A204.1 (cell line): Measurements from ENCODE around the gene AKAP5.
A peak's percentile ranks its signal among the peaks of the same experiment; 100 is the strongest.

Experiments used
- FAIRE-seq: peaks from 2 replicates; lab custom pipeline; 2012; peaks lifted over from hg19 to GRCh38; lab: Jason Lieb, UNC

Gene AKAP5

DNA sequence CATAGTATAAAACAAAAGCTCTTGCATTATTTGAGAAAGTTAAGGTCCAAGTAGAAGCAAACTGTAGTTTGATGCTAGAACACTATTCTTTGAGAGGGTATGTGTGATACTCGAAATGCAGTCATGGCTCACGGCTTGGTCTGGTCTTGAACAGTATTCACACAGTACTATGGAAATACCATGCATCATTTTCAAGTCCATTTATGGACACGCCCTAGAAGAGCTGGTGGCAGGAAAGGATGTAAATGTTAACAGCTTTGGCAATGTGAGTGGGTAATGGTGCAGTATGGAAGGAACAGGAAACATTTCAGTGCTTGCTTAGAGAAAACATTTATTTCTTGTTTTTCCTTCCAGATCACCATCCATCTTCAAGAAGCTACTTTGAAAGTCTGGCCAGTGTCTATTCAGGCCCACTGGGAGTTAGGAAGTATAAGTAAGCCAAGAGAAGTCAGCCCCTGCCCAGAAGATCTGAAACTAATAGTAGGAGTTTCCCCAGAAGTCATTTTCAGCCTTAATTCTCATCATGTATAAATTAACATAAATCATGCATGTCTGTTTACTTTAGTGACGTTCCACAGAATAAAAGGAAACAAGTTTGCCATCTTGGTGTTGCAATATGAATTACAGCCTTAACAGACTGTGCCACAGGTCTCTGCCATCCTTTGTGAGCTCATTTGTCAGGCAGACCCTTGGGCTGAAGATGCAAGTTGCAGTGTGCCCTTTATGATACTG is 5.7 kb upstream of the AKAP5 start:
- no peak for FAIRE-seq

DNA sequence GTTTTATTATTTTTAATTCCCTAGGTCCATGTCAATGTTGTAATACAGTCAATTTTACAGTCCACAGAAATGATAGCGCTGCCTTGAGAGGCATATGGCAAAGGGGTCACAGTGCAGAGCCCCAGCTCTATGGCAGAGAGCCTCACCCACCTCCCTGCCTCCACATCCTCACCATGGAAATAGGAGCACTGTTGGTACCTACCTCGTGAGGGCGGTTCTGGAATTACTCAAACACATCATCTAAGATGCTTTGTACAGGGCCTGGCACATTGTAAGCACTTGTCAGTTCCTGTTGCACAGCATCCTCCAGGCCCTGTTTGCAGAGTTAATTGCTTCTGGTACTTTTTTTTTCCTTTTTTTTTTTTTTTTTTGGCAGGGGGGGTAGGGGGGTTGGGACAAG is 4.1 kb upstream of the AKAP5 start:
- no peak for FAIRE-seq

DNA sequence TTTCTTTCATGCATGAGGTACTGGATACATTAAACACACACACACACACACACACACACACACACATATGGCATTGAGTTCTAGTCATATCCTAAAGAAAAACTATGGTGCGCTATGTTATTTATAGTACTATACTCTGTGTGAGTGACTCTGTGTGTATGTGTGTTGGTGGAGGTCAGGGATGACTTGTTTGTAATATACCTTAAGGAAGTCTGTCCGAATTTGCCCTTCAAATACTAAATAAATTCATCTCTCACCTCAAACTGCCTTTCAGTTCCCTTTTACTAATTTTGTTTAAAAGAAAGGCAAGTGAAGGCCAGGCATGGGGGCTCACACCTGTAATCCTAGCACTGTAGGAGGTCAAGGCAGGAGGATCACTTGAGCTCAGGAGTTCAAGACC is 2.1 kb upstream of the AKAP5 start:
- no peak for FAIRE-seq

DNA sequence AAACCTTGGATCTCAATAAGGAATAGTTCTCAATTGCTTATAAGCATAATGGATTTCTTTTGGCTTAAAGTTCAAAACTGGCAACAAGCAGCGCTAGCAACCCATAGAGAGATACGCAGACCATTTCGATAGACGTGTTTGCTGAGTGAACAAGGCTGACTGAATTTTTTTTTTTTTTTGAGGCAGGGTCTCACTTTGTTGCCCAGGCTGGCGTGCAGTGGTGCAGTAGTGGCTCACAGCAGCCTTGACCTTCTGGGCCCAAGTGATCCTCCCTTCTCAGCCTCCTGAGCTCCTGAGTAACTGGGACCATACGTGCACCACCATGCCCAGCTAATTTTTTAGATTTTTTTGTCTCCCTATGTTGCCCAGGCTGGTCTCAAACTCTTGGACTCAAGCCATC is 1.4 kb upstream of the AKAP5 start:
- no peak for FAIRE-seq

DNA sequence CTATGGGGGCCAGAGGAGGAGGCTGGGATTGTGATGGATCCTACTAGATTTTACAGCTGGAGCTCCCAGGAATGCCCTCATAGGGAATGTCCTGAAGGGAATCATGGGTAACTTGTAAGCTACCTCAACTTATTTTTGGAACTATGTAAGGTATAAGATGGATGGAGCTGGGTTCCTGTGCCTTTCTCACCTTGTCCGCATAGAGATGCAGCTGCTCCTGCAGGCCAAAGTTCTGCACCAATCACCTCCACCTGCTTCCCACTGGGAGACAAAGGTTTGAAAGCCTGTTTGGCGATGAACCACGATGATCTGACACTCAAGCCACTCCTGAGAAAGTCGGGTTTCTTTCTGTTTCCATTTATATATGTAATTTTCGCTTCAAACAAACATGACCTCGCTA is 648 bp upstream of the AKAP5 start:
- FAIRE-seq = no peak

DNA sequence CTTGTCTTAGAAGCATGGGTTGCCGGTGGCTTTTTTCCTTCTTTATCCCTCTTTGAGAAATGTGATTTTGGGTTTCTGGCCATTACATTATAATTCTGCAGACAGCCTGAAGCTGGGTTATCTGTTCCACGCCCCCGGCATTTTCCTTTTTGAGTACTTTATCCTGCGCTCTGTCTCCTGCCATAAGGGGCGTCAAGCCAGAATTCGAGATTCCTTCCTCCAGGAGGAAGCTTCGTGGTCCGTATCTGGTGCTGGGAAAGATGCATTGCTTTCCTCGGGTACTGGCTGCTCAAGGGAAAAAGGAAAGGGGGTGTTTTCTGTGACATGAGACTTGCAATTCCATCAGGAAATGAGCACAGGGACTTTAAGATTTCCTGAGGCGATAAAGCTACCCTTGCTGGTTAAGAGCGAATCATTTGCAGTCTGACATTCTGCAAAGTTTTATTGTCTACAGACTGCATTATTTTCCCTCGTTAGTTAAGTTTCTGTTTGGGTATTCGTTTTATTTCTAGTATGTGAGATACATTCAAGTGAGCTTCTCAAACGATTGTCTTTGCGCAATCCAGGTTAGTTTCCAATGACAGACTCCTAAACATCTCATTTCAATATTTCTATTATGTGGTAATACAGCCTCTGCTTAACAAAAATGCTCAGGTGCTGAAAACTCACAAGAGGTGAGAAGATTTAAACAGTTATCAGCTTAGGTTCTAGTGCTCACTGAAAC is 694 bp downstream of the AKAP5 start:
- no peak for FAIRE-seq

DNA sequence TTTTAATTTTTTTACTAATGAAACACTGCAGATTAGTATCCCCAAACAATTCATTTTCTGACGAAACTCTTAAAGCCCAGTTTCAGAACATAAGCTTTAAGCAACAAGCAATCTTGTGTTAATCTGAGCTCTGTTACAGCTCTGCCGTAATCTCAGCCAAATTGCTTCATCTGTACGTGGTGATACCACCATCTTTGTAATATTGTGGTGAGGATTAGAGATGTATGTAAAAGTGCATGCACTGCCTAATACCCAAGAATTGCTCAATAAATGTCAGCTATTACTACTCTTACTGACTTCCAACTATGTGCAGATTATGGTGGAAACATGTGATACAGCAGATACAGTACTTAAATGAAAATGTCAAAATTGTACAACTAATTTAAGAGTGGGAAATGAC is 1.8 kb downstream of the AKAP5 start:
- FAIRE-seq = no peak

DNA sequence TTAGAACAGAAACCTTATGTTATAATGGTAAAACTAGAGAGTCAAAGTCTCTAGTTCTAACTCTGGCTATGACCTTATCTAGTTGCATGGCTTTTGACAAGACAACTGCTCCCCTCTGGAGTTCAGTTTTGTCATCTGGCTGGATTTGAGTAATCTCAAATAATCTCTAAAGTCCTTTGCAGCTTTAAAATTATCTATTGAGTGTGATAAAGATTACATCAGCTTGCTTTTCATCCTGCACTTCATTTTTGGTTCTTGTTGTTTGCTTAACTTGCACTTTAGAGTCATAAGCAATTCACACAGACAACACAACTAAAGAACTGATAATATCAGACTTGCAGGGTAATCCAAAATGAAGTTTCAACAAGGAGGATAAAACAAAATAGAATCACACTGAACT is 2.3 kb downstream of the AKAP5 start:
- FAIRE-seq = no peak

DNA sequence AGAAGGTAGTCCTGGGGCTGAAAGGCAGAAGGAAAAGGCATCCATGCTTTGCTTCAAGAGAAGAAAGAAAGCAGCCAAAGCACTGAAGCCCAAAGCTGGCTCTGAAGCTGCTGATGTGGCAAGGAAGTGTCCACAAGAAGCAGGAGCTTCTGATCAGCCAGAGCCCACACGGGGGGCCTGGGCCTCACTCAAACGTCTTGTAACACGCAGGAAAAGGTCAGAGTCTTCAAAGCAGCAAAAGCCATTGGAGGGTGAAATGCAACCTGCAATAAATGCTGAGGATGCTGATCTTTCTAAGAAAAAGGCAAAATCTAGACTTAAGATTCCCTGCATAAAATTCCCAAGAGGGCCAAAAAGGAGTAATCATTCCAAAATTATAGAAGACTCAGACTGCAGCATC is 3.2 kb downstream of the AKAP5 start:
- FAIRE-seq = no peak

DNA sequence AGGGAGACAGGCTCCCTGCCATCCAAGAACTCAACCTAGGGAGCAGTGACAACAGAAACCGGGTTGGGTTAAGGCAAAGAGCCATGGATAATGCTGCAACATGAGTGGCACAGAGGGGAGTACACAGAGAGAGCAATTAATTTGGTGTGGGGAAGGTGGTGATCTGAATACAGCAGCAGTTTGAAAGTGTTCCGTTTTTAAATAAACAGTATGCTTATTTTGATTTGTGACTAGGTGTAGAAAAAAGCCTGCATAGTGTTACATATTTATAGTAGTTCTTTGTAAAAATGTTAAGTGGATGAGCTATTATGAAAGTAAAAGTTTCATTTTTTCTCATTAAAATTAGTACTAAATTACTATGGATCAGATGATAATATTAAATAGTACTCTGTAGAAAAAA is 8.7 kb downstream of the AKAP5 start:
- FAIRE-seq = peak; percentile 54

DNA sequence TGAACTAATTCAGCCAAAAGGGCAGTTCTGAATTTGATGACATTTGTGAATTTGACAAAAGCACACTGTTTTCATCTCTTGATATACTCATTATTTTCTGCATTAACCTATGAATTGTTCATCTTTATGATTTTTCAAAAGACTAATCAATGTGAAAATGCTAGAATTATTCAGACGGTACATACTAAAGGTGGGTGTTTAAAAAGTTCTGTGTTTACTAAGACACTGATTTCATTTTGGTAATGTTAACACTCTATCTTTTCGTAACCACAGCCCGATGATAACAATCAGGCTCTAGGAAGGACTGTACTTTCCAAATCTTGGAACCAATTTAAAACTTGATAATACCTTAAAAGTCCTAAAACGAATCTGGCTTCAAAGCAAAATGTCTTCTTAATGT is 9.4 kb downstream of the AKAP5 start:
- no peak for FAIRE-seq

DNA sequence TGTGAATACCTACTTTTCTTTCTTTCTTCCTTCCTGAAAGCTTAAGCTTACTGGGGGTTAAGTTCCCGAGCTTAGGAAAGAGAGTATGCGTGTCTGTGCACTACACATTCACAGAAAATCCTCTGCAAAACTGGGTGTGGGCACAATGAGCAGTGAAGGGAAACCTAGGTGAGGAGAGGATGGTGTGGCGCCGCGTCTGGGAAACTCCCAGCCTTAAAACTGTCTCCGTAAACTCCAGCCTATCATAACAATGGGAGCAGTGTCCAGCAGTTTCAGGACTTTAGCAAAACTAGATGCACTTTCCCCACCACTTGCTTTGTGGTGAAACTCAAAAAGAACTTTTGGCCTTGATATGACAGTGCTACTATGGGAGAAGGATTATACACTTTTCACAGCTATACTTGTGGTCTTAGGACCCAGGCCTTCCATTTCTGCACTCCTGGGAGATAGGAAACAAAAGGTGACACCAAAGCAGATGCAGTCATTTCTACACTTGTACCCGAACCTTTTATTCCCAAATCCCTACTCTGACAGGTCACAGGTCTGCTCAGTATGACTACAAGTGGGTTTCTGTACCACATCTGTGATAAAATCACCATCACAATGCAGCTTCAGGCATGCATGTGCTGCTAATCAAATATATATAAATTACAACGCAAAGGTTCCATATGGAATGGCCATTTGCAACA is 10.4 kb downstream of the AKAP5 start:
- no peak for FAIRE-seq

DNA sequence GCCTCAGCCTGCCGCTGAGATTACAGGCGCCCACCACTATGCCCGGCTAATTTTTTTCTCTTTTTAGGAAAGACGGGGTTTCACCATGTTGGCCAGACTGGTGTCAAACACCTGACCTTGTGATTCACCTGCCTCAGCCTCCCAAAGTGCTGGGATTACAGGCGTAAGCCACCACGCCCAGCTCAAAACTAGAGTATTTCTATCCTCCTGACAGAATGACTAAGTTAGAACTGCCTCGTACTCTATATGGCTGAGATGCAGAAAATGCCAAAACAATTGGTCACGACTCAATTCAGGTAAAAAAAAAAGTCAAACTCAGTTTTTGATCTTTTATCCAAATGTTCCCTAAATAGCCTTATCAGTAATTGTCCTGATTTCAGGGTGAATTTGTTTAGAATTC is 11.1 kb downstream of the AKAP5 start:
- FAIRE-seq = no peak

DNA sequence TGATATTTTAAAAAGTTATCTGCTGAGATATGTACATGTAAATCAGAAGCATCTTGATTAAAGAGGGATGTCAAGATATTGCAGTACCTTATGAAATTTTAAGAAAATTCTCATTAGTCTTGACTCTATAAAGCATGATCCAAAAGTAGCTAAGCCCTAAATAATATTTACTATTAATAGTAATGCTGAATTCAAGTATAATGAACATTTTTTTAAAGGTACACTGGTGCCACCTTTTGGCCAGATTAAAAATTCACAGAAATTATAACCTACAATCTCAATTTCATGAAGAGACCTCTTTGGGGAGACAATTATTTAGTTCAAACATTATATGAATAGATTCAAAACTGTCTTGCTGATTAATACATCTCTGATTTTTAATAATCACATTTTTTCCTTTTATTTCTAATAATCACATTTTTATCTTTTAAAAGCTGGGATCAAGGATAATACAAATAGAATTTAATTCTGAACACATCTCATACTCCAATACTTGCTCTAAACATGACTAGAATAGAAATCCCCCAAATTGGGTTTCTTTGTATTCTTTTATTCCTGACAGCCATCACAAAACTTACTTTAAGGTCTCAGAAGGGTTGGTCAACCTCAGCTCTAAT is 13.4 kb downstream of the AKAP5 start:
- peak; percentile 98 for FAIRE-seq

DNA sequence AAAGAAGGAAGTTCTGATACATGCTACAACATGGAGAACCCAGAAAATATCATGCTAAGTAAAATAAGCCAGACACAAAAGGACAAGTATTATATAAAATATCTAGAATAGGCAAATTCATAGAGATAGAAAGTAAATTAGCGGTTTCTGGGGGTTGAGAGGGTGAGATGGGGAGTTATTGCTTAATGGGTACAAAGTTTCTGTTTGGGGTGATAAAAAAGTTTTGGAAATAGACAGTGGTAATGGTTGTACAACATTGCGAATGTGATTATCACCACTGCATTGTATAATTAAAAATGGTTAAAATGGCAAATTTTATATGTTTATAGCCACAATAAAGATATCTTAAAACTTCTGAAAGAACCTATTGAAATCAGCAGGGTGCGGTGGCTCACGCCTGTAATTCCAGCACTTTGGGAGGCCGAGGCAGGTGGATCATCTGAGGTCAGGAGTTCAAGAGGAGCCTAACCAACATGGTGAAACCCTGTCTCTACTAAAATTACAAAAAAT is 23.3 kb downstream of the AKAP5 start:
- FAIRE-seq = no peak

DNA sequence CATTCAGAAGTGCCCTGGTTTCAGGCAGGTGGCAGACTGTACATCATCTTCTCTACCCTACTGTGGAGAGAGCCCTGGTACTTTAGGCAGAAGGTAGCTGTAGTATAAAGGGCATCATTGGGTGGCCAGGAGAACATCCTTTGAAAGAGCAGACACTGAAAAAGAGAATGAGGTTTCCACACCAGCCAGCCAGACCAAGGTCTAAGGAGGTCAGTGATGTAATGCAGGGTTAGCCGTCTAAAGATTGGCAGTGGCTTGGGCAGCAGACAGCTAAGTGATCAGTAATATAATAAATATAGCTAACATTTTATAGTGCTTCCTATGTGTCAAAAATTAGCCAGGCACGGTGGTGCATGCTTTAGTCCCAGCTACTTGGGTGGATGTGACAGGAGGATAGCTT is 26.3 kb downstream of the AKAP5 start:
- no peak for FAIRE-seq

DNA sequence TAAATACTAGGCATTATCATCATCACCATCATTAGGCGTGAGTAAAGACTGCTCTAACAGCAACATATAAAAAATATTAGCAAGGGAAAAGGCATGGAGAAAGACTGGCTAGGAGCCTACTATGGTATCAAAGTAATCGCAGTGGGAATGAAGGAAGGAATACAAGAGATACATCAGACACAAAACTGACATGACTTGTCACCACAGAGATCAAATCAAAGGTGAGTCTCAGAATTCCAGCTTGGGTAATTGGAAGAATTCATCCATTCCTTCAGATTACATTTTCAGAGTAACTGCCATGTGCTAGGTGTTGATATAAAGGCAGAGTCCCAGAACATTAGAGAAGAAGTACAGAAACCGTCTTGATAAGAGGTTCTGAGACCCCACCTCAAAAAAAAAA is 28.2 kb downstream of the AKAP5 start:
- no peak for FAIRE-seq

DNA sequence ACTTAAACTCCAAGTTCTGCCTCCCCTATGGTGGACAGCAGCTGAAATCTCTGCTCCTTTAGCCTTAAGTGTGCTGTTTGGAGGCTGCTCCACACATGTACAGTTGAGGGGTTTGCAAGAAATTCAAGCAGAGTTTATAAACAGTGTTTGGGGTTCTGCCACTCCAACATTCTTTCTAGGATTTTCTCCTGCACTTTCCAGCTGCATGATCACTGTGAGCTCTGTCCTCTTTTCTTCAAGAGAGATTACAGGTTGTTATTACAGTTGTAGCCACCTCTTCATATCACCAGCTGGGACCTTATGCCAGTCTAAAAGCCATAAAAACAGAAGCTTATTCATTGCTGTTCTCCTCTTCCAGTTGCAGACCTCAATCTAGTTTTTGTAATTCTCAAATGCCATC is 30.0 kb downstream of the AKAP5 start:
- no peak for FAIRE-seq

DNA sequence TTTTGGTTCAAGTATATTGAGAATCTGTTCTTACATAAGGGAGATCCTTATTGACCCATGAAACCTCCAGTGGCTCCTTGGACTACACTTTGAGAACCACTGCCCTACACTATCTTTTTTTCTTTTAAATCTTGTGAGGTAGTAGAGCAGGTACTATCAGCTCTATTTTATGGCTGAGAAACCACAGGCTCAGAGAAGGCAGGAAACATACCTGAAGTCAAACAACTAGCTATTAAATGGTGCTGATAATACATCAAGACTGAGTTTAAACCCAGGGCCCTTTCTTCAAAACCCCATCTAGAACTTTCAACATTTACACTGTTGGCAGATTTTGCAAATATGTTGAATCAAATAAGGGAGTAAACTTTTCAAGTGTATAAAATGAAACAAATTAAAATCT is 31.5 kb downstream of the AKAP5 start:
- no peak for FAIRE-seq

DNA sequence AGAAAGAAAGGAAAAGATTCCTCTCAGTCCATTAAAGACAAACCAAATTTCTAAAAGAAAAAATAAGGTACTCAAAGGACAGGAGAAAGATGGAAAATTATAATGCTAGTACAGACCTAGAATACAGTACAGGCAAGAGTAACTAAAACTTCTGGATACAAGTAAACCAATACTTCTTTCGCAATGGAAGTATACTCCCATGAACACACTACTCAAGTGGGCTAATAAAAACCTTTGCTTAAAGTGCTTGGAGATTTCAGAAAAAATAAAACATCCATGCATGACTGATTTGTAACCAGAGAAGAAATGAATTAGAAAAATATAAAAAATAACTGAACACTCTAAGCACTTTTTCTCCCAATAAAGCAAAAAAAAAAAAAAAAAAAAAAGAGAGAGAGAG is 34.8 kb downstream of the AKAP5 start:
- FAIRE-seq = no peak

DNA sequence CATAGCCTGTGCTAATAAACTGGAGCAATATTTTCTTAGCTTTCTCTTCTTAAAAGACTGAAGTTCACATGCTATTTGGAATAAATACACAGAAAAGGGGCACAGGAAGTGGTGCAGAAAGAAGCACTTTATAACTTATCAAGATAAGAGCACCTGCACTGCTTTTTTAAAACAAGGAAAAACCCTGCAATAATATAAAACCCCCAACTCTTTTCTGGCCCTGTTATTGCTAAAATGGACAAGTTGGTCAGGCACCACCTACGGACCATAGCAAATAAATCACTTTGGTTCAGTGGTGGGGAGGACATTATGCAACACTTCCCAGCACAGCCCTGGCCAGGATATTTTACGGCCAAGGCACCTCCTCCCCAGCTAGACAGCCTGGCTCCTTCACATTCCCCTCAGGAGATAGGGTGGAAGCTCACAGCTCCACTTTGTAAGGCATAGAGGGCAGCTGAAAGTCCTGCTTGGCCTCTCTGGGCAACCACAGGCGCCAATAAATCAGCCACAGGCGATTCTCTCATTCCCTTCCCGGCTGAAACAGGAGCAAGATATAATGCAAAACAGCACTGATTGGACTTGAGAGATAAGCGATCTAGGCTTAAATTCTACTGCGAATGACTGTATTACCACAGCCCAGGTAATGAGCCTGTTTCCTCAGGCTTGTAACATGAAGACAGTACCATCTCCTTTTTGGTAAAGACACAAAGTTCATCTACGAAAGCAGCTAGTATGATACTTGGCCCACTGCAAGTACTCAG is 36.3 kb downstream of the AKAP5 start:
- FAIRE-seq = no peak

DNA sequence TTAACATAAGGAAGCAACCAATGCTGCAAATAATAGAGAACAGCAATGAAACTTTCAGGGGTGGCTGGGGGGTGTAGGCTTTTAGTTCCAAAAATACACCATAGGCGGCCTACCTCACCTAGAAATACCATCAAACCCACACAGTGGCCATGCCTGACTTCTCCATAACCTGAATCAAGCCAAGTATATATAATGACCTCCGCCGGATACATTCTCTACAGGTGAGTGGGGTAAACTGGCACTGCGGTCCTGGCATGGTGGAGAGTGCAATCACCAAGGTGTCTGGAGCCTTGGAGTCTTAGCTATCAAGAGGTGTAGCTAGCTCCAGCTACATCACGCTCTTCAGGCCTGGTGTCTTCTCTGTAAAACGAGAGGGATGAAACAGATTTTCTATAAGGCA is 37.2 kb downstream of the AKAP5 start:
- FAIRE-seq = no peak
